ENCODE measurements around the gene DOCK4. TPM values are rescaled to one million over a fixed set of nuclear protein-coding genes. Genes with fewer than 3 reads are reported as not detected.
A peak's percentile ranks its signal among the peaks of the same experiment; 100 is the strongest.

The DOCK4 gene
- total RNA-seq, 4 donors from 2014 or later, result 8.2 to 9.0 (median 8.6) TPM

DNA sequence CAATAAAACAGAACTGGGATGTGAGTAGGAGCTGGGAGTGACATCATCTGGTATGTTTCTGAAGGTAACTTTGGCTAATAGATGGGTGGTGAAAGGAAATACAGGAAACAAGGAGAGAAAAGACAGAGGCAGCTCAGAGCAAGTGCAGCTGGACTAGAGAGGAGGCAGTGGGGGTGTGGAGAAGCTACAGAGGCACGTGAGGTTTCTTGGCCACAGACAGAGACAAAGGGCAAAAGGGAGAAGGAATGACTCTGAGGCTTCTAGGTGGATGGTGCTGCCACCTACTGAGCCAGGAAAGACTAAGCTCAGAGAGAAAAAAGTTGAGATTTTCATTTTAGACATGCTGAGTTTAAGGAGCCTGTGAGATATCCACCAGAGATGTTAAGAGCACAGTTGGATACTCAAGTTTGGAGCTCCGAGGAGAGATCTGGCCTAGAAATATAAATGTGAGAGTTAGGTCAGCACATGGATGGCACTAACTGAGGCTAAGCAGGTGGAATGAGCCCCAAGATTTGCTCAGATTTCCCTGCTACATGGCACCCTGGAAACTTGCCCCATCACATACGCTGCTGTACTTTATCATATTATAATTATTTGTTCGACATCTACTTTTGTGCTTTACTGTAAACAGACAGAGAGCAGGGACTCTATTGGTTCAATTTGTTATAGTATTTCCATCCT, 350.9 kb downstream of the DOCK4 start:
- intact Hi-C loops (cut with DNase I; ENCODE audit: low total_unique reads), result no loop called here
- TF ChIP-seq POLR2A (IDR thresholded peaks at IDR 0.05), result no peak
- TF ChIP-seq, protein P1, sequence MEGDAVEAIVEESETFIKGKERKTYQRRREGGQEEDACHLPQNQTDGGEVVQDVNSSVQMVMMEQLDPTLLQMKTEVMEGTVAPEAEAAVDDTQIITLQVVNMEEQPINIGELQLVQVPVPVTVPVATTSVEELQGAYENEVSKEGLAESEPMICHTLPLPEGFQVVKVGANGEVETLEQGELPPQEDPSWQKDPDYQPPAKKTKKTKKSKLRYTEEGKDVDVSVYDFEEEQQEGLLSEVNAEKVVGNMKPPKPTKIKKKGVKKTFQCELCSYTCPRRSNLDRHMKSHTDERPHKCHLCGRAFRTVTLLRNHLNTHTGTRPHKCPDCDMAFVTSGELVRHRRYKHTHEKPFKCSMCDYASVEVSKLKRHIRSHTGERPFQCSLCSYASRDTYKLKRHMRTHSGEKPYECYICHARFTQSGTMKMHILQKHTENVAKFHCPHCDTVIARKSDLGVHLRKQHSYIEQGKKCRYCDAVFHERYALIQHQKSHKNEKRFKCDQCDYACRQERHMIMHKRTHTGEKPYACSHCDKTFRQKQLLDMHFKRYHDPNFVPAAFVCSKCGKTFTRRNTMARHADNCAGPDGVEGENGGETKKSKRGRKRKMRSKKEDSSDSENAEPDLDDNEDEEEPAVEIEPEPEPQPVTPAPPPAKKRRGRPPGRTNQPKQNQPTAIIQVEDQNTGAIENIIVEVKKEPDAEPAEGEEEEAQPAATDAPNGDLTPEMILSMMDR (IDR thresholded peaks at IDR 0.05), result no peak
- 39 to 63% methylated on average over 4 of the region's 4 CpGs for WGBS, 2 donors
- peak in 1 of 2 donors; percentile 23 for DNase-seq (ENCODE audit: low spot score in 2 of 2)
- no peak overlapping the region for H3K4me3 ChIP-seq (ENCODE audit: low read depth, poor library complexity, severe bottlenecking)

DNA sequence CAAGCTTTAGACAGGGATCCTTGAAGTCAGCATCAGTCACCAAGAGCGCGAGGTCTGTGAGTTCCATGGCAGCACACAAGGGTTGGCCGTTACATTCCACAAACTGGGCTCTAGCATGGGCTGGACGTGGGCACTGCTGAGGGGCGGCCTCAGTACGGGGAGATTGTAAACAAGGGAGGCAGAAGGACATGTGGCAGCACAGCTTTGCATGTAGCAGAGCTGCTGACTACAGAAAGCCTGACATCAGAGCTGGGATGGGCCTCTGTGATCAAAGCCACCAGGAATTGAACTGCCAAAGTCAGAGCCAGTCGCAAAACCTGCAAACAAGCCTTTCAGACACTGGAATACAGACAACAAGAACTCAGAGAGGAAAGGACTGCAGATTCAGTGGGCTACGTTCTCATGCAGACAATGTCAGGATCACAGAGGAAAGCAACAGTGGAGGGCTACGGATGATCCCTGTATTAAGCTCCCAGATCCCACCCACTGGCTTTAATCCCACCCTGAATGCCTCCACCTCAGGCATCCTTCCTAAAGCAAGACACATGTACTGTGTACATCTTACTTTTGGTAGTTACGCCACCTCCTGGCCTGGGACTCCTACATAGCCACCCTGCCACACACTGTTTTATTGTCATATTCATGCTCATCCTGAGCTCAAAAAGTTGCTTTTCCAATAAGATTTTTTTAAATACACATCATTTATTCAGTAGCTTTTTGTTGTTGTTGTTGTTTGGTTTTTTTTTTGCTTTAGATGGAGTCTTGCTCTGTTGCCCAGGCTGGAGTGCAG, 352.8 kb downstream of the DOCK4 start:
- 75 to 87% methylated on average over 10 of the region's 10 CpGs for WGBS, 2 donors
- H3K4me3 ChIP-seq (ENCODE audit: low read depth, poor library complexity, severe bottlenecking), result no peak overlapping the region
- TF ChIP-seq POLR2A (IDR thresholded peaks at IDR 0.05), result no peak
- TF ChIP-seq, protein P1 (IDR thresholded peaks at IDR 0.05), result no peak

DNA sequence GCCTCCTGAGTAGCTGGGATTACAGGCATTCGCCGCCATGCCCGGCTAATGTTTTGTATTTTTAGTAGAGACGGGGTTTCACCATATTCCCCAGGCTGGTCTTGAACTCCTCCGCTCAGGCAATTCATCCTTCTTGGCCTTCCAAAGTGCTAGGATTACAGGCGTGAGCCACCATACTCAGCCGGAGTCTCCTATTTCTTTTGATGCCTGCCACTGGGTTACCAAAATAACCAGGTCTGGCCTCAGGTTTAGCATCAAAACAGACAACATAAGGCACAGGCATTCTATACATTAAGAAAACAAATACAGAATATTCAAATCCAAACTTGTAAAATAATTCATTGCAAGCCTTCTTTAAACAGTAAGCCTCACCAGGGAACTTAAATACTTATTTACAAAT, 354.1 kb downstream of the DOCK4 start:
- no peak overlapping the region for H3K4me3 ChIP-seq (ENCODE audit: low read depth, poor library complexity, severe bottlenecking)
- intact Hi-C loops (cut with DNase I; ENCODE audit: low total_unique reads), result no loop called here
- no peak for DNase-seq (ENCODE audit: low spot score in 2 of 2)
- no peak for TF ChIP-seq POLR2A (IDR thresholded peaks at IDR 0.05)
- TF ChIP-seq, protein P1 (IDR thresholded peaks at IDR 0.05), result no peak
- WGBS, 2 donors, result 95 to 97% methylated on average over 7 of the region's 7 CpGs

More for the DNA sequence above, 352.8 kb downstream of the DOCK4 start:
- no peak for DNase-seq (ENCODE audit: low spot score in 2 of 2)
- intact Hi-C loops (cut with DNase I; ENCODE audit: low total_unique reads), result no loop called here

DNA sequence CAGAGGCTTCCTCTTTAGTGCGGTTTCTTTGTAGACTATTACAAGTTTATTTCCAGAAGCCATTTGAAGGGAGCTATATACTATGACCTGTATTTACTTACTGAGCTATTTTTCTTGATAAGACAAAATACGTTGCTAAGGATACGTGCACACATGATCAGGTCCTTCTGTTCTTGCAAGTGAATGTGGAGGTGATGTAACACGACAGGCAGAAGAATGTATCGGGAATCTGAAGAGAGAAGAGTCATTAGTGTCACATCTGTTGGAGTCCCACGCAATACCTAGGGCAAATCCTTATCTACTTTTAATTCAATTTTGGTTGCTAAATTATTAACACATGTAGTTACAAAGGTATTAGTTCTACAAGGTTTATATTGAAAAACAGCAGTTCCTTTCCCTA, 359.3 kb downstream of the DOCK4 start:
- WGBS, 2 donors, result 87 to 95% methylated on average over 6 of the region's 6 CpGs
- TF ChIP-seq, protein P1 (IDR thresholded peaks at IDR 0.05), result no peak
- TF ChIP-seq POLR2A (IDR thresholded peaks at IDR 0.05), result no peak
- DNase-seq (ENCODE audit: low spot score in 2 of 2), result no peak
- intact Hi-C loops (cut with DNase I; ENCODE audit: low total_unique reads), result no loop called here
- no peak overlapping the region for H3K4me3 ChIP-seq (ENCODE audit: low read depth, poor library complexity, severe bottlenecking)

DNA sequence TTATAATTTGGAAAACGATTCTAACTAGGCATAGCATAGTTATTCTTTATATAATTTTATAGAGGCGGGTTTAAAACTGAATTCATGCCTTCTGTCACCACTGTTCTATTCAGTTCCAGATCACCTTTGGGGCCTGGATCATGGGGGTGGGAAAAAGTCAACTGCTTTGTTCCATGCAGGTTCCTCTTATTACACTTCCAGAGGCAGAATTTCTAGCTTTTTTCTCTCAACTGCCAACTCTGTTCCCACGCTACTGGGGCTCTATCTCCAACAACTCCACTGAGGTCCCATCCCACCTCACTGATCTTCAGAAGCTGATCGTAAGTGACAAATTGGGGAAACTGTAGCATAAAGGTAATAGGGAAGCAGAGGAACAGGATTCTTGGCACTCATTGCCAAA, 360.3 kb downstream of the DOCK4 start:
- DNase-seq (ENCODE audit: low spot score in 2 of 2), result no peak
- H3K4me3 ChIP-seq (ENCODE audit: low read depth, poor library complexity, severe bottlenecking), result no peak overlapping the region
- WGBS, 2 donors, result 91 to 92% methylated on average over 4 of the region's 4 CpGs
- intact Hi-C loops (cut with DNase I; ENCODE audit: low total_unique reads), result no loop called here
- TF ChIP-seq POLR2A (IDR thresholded peaks at IDR 0.05), result no peak
- TF ChIP-seq, protein P1 (IDR thresholded peaks at IDR 0.05), result no peak
